Posterior cingulate gyrus (tissue), 11 donors: ENCODE data around the gene EFNB1.
"Not testable (repeated sequence)": the region's sequence is repeated elsewhere in the genome, so short reads cannot be mapped to it uniquely, and the experiment has no call there.

Experiments used
- DNase-seq, 10 donors: peaks; one replicate each; pipeline versions ENCODE4 v3.0.0 to v3.0.0-alpha.2; 2020 to 2021; ENCODE audit warnings: mixed read lengths in 3 of 10
- intact Hi-C: fragments of 100-400 bp; cut with DNase I; formaldehyde crosslinking; loops from one replicate; pipeline ENCODE4 v1.15.1; 2023

EFNB1 gene

GRCh38 chrX:68828740-68829581 lies at the start of gene EFNB1:
Gene EFNB1, plus strand, starts transcription at chrX:68829021. Its CDS starts 756 bp downstream, at chrX:68829777.
- intact Hi-C loops = loop anchor here (5.0 to 10.0 kb wide), 2 partner anchors 558 to 786 kb away; partner anchors contain the start of gene EDA
- peak; percentile 81 to 98 (median 86) for DNase-seq

GRCh38 chrX:68781295-68781694 lies 47.5 kb upstream of the EFNB1 start:
- intact Hi-C loops, DNase-seq: not testable (repeated sequence)

DNA sequence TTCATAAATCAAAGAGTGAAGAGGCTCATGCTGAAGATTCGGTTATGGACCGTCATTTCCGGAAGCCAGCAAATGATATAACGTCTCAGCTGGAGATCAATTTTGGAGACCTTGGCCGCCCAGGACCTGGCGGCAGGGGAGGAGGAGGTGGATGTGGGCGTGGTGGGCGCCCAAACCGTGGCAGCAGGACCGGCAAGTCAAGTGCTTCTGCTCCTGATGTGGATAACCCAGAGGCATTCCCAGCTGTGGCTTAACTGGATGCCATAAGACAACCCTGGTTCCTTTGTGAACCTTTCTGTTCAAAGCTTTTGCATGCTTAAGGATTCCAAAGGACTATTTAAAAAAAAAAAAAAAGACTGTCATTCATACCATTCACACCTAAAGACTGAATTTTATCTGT lies 44.0 kb upstream of the EFNB1 start:
- intact Hi-C loops = no loop called here
- no peak for DNase-seq

GRCh38 chrX:68786581-68786980 lies 42.2 kb upstream of the EFNB1 start:
- DNase-seq, intact Hi-C loops: not testable (repeated sequence)

GRCh38 chrX:68789966-68790365 lies 38.9 kb upstream of the EFNB1 start:
- no peak for DNase-seq
- intact Hi-C loops = no loop called here

DNA sequence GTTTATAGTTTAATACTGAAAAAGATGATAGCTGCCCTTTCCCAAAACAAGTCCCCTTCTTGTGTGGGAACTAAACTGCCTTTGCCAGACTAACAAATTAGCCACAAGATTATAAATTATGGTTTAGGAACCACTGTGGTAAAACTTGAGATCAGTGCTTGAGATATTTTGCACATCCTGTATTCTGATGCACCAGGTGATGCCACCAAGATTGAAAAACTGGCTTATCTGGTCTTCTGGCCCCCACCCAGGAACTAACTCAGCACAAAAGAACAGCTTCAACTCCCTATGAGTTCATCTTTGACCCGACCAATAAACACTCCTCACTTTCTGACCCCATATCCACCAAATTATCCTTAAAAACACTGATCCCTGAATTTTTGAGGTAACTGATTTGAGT lies 36.7 kb upstream of the EFNB1 start:
- intact Hi-C loops = no loop called here

DNA sequence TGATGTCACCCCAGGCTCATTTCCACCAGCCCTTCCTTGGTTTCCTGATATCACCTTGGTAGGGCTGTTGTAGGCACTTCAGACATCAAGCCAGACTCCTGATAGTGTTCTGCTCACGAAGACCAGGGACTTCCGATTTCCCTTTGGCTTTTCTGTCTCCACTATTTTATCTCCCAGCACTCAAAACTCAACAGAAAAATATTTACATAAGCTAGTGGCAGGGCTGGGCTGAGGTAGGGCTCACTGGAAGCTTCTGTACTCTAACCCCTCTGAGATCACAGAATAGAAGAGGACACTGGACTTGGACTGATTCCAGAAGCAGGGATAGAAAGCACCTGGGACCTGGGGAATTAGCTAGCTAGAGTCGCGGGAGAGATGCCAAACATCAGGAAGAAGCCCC lies 34.4 kb upstream of the EFNB1 start:
- DNase-seq = no peak
- intact Hi-C loops = no loop called here

More for the DNA sequence above, 36.7 kb upstream of the EFNB1 start:
- no peak for DNase-seq

GRCh38 chrX:68795741-68796140 lies 33.1 kb upstream of the EFNB1 start:
- intact Hi-C loops = no loop called here
- no peak for DNase-seq

- DNase-seq, intact Hi-C loops: not testable (repeated sequence)
Measured at GRCh38 chrX:68798400-68798799, 30.4 kb upstream of the EFNB1 start.

- DNase-seq = no peak
- intact Hi-C loops = no loop called here
Measured at GRCh38 chrX:68801737-68802290, 27.0 kb upstream of the EFNB1 start.

DNA sequence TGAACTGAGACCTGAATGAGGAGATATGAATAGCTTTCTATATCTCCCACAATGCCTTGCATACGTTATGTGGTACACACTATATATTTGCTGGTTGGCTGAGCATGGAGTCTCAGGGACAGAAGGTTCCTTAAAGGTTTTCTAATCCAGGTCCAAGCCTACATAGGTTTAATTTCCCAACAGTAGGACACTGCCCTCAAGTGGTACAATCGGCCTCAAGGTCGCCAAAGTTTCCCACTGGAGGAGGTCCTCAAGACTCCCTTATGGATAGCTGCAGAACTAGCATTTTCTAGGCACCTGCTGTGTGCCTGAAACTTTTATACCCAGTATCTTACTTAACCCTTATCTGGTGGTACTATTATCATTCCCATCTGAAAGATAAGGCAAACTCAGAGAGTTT lies 21.0 kb upstream of the EFNB1 start:
- no peak for DNase-seq
- intact Hi-C loops = loop anchor here (2.0 kb wide), 1 partner anchor 297 kb away; no protein-coding TSS in a partner anchor

DNA sequence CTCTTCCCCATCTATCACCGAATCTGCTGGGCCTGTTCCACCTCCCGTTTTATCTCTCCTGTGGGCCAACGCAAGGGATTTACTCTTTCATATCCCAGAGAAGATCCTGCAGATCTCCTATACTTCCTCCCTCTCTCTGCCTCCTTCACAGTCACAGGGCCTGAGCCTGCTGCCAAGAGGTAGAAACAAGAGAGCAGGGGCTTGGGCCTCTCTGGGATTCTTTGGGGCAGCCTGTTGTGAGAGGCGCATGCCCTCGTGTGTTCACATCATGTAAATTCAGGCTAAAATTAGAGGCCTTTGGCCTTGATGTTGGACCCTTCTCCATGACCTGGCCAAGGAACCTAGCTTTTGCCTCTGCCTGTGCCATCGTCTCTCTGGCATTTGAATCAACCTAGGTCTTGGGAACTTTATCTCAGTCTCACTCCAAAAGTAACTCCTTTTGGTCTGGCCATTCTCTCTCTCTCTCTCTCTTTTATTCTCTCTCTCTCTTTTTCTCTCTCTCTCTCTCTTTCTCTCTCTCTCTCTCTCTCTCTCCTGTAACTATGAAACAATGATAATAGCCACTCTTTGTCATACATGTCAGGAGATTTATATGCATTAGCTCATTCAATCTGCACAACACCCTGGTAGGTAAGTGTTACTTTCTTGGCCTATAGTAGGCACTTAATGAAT lies 20.0 kb upstream of the EFNB1 start:
- intact Hi-C loops = loop anchor here (2.0 kb wide), 1 partner anchor 298 kb away; no protein-coding TSS in a partner anchor
- no peak for DNase-seq

DNA sequence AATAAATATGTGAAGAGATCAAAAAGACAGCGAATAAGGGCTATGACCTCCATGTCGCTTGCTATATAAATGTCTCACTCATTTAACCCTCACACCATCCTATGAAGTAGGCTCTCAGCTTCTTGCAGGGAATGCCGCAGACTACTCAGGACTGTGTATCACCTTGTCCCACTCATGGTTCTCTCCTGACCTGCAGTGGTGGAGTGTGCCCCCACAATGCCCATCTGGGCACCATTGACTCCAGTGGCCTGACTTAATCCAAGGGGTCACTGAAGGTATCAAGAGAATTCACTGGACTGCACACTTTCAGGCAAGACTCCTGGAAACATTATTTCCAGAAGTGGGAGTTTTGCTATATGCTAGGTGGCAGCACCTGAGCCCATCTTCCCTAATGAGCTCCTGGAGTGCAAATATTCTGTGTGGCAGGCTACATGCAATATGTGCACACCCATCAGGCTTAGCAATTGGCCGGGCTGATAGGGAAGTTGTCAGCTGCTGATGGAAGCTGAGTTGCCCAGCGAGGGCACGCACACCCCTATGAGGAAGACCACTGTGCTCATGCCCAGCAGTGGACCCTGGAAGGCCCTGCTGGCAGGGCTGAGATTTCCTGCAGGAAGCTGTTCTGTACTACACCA lies 8.2 kb upstream of the EFNB1 start:
- peak in 1 of 10 donors; percentile 63 for DNase-seq
- intact Hi-C loops = loop anchor here (10.0 kb wide), 1 partner anchor 794 kb away; the partner anchor contains the start of gene EDA

DNA sequence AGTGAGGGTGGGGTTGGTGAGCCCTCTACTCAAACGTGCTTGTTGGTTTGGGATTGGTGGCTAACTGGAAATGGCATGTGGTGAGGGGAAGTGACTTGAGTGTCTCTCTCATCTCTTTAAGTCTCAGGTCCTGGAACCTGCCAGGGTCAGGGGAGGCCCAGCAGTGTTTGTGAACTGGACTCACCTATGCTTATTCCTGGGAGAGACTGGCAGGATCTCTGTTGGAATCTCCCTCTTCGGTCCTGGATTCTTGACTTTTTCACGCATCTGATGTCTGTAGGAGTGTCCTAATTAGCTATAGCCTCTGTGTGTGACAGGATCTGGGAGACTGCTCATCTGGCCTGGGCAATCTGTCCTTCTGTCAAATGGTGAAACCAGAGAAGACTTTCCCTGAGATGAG lies 7.2 kb upstream of the EFNB1 start:
- intact Hi-C loops = loop anchor here (10.0 kb wide), 1 partner anchor 793 kb away; the partner anchor contains the start of gene EDA
- DNase-seq = no peak

- intact Hi-C loops = loop anchor here (10.0 kb wide), 1 partner anchor 792 kb away; the partner anchor contains the start of gene EDA
- DNase-seq = peak in 1 of 10 donors; percentile 73
Measured at GRCh38 chrX:68822641-68823410, 6.0 kb upstream of the EFNB1 start.

DNA sequence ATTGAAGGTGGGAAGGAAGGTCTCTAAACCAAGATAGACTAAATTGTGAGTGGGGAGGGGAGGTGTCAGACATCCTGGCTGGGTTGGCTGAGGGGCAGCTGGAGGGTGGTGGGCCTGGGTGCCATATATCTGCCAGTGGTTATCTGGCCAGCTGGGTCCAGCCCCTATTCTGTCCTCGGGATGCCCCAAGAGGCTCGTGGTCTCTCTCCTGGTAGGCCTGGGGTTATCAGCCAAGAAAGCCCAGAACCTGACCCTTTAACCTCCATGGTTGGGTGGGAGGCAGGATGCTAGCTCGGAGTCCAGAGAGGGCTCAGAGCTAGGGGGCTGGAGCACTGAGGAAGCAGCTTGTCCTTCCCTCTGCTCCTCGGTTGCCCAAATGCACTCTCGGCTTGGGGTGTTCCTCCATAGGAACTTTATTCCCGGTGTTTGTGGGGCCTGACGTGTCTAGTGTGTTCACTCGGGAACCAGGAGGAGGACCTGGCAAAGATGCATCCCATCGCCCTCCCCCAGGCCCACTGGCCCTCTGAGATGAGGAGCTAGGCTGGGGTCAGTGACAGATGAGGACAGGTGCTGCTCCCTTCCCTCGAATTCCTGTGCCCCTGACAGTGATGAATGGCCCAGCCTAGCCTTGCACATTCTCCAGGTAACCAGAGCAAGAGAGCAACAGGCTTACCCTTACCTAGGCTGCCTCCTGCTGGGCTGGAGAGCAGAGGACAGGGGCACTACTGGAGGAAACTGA lies 5.2 kb upstream of the EFNB1 start:
- intact Hi-C loops = loop anchor here (10.0 kb wide), 1 partner anchor 791 kb away; the partner anchor contains the start of gene EDA
- peak in 1 of 10 donors; percentile 70 for DNase-seq

DNA sequence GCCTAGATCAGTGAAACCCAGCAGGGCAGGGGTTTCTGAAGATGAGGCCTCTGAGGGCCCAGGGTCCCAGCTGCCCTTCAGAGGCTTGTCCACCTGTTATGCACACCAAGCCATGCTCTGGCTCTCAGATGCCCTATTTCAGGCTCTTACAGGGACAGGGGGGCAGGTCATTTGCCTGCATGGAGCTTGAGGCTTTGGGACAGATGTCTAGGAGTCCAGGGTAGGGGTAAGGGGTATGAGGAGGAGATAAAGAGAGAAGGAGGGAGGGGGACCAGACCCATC lies 4.7 kb upstream of the EFNB1 start:
- DNase-seq = no peak
- intact Hi-C loops = loop anchor here (10.0 kb wide), 1 partner anchor 791 kb away; the partner anchor contains the start of gene EDA

GRCh38 chrX:68824565-68825125 lies 4.2 kb upstream of the EFNB1 start:
- no peak for DNase-seq

More at GRCh38 chrX:68824565-68825125, 4.2 kb upstream of the EFNB1 start:
- intact Hi-C loops = loop anchor here (5.0 to 10.0 kb wide), 2 partner anchors 563 to 790 kb away; partner anchors contain the start of gene EDA
